Neural crest cell (in vitro differentiated cells): ENCODE measurements around the gene YY1AP1. TPM values are rescaled to one million over a fixed set of nuclear protein-coding genes. Genes with fewer than 3 reads are reported as not detected.
"Not testable (repeated sequence)": the region's sequence is repeated elsewhere in the genome, so short reads cannot be mapped to it uniquely, and the experiment has no call there.

ENCODE experiments used
- DNase-seq: peaks from one replicate; pipeline ENCODE4 v3.0.0; 2021; ENCODE audit warnings: low read depth, mixed read lengths, low spot score
- H3K27ac Mint-ChIP-seq: one replicate; pipeline ENCODE4 v1.8.0; 2021; ENCODE audit warnings: mild to moderate bottlenecking, mixed read lengths; ENCODE audit not compliant: unreplicated experiment
- H3K27me3 Mint-ChIP-seq: 2 replicates; pipeline ENCODE4 v1.8.0; 2021; ENCODE audit warnings: low read depth, mild to moderate bottlenecking, mixed read lengths
- H3K36me3 Mint-ChIP-seq: 2 replicates; pipeline ENCODE4 v1.8.0; 2021; ENCODE audit warnings: low read depth, mild to moderate bottlenecking, mixed read lengths
- H3K4me1 Mint-ChIP-seq: 2 replicates; pipeline ENCODE4 v1.8.0; 2021; ENCODE audit warnings: mixed read lengths
- H3K4me3 Mint-ChIP-seq: one replicate; pipeline ENCODE4 v1.8.0; 2021; ENCODE audit warnings: mild to moderate bottlenecking, mixed read lengths
- H3K9me3 Mint-ChIP-seq: 2 replicates; pipeline ENCODE4 v1.8.0; 2021; ENCODE audit warnings: mixed read lengths
- total RNA-seq: library from RNA; stranded (reverse); gene quantifications from 2 replicates; pipeline ENCODE4 v1.2.1, GENCODE V29; 2021
- TF ChIP-seq, protein P1 (sequence below): fragments of 200-600 bp; sonication (generic); conservative IDR thresholded peaks from 2 replicates; pipeline ENCODE4 v1.5.0; 2021; ENCODE audit warnings: antibody characterized with exemption, mild to moderate bottlenecking

Gene YY1AP1
- total RNA-seq, 1 donor from 2014 or later = 54.5 TPM

DNA sequence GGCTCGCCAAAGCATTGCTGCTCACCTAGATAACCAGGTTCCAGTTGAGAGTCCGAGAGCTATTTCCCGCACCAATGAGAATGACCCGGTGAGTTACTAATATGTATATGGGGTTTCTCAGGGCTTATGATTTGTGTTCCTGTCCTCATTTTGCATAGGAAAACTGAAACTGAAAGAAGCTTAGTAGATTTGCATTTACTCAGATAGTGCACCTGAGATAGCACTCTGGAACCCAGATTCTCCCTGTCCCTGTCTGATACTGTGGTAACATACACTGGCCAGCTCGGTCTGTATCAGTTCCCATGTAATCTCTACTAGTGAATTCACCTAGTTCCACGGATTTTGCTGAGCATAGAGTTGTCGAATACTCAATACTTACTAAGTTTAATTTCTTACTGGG is 28.5 kb upstream of the YY1AP1 start:
- Mint-ChIP-seq H3K9me3 (no peaks in the 10 kb centered on the region), H3K4me1 (peaks cover 4% of the 10 kb centered on the region), H3K27ac (no peak overlapping the region), H3K4me3 (no peak overlapping the region), H3K27me3 (no peaks in the 10 kb centered on the region), H3K36me3 (peaks cover 6% of the 10 kb centered on the region)
- TF ChIP-seq, protein P1, sequence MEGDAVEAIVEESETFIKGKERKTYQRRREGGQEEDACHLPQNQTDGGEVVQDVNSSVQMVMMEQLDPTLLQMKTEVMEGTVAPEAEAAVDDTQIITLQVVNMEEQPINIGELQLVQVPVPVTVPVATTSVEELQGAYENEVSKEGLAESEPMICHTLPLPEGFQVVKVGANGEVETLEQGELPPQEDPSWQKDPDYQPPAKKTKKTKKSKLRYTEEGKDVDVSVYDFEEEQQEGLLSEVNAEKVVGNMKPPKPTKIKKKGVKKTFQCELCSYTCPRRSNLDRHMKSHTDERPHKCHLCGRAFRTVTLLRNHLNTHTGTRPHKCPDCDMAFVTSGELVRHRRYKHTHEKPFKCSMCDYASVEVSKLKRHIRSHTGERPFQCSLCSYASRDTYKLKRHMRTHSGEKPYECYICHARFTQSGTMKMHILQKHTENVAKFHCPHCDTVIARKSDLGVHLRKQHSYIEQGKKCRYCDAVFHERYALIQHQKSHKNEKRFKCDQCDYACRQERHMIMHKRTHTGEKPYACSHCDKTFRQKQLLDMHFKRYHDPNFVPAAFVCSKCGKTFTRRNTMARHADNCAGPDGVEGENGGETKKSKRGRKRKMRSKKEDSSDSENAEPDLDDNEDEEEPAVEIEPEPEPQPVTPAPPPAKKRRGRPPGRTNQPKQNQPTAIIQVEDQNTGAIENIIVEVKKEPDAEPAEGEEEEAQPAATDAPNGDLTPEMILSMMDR = no peak
- no peak for DNase-seq

DNA sequence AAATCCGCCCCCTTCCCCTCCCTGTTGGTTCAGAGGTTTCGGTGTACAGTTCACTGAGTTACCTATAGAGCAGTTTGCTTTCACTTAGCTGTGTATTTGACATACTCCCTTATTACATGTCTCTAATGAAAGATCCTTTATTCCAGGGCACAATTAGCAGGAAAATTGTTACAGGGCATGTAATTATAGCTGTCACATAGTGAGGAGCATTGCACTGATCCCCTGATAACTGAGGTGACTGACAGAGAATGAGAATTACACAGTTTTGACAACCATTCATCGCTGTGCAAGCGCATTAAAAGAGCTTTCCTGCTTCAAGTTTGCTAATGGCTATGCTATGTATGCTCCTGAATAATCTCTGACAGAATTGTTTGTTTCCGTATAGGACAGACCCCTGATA is 27.2 kb upstream of the YY1AP1 start:
- H3K36me3 Mint-ChIP-seq = peaks cover 9% of the 10 kb centered on the region
- H3K27me3 Mint-ChIP-seq = no peaks in the 10 kb centered on the region
- no peak overlapping the region for H3K27ac Mint-ChIP-seq
- no peak overlapping the region for H3K4me3 Mint-ChIP-seq
- H3K4me1 Mint-ChIP-seq = peaks cover 4% of the 10 kb centered on the region
- TF ChIP-seq, protein P1 = no peak
- no peaks in the 10 kb centered on the region for H3K9me3 Mint-ChIP-seq
- DNase-seq = no peak

DNA sequence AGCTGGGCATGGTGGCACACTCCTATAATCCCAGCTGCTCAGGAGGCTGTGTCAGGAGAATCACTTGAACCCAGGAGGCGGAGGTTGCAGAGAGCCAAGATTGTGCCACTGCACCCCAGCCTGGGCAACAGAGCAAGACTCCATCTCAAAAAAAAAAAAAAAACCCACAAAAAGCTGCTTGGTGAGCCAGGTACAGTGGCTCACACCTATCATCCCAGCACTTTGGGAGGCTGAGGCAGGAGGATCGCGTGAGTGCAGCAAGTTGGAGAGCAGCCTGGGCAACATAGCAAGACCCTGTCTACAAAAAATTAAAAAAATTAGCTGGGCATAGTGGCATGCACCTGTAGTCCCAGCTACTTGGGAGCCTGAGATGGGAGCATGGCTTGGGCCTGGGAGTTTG is 26.5 kb upstream of the YY1AP1 start:
- H3K27ac Mint-ChIP-seq, H3K27me3 Mint-ChIP-seq, H3K9me3 Mint-ChIP-seq, H3K4me1 Mint-ChIP-seq, H3K4me3 Mint-ChIP-seq, DNase-seq: not testable (repeated sequence)
- H3K36me3 Mint-ChIP-seq = peaks cover 13% of the 10 kb centered on the region

DNA sequence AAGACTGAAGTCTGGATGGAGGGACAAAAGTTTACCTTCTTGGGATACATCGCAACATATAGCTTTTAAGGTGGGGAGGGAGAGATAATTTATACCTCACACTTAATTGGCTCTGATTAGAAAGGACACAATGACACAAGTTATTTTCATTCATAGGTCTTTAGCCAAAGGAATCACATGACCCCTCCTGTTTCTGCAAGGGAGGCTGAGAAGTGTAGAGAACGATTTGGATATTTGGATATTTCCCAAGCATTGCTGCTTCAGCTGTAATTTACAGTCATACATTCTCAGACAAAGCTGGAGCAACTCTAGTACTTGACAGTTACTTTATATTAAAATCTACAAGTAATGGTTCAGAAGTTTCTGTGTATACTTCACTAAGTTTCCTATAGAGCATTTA is 24.5 kb upstream of the YY1AP1 start:
- H3K36me3 Mint-ChIP-seq = peaks cover 20% of the 10 kb centered on the region
- no peaks in the 10 kb centered on the region for H3K4me1 Mint-ChIP-seq
- TF ChIP-seq, protein P1 = no peak
- no peak overlapping the region for H3K27ac Mint-ChIP-seq
- no peaks in the 10 kb centered on the region for H3K9me3 Mint-ChIP-seq
- H3K4me3 Mint-ChIP-seq = no peak overlapping the region
- DNase-seq = no peak
- H3K27me3 Mint-ChIP-seq = no peaks in the 10 kb centered on the region

DNA sequence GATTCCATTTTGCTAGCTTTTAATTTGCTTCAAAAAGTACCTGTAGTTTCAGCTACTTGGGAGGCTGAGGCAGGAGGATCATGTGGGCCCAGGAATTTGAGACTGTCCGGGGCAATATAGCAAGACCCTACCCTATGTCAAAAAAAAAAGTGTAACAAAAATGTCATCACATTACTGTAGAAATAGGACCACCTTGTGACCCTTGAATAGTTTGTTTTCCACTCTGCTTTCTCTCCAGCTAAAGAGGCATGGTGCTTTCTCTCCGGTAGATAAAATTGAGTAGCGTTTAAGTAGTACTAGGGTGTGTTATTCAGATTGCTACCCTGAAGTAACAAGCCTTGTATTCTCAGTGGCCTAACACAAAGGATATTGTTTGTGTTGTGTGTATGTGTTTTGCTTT is 24.1 kb upstream of the YY1AP1 start:
- H3K36me3 Mint-ChIP-seq = peaks cover 22% of the 10 kb centered on the region
- TF ChIP-seq, protein P1 = peak; percentile 32
- not testable (repeated sequence) for H3K4me3 Mint-ChIP-seq, H3K9me3 Mint-ChIP-seq, H3K4me1 Mint-ChIP-seq, DNase-seq, H3K27me3 Mint-ChIP-seq, H3K27ac Mint-ChIP-seq

DNA sequence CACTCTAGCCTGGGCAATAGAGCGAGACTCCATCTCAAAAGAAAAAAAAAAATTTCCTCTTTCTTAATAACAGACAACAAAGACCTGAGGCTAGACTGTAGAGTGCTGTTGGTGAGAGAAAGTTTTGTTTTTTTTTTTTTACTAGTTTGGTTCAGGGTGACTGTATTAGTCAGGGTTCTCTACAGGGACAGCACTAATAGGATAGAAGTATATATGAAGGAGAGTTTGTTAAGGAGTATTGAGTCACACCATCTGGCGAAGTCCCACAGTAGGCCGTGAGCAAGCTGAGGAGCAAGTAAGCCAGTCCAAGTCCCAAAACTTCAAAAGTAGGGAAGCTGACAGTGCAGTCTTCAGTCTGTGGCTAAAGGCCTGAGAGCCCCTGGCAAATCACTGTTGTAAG is 22.9 kb upstream of the YY1AP1 start:
- not testable (repeated sequence) for H3K27me3 Mint-ChIP-seq, H3K4me1 Mint-ChIP-seq, DNase-seq, H3K9me3 Mint-ChIP-seq, H3K4me3 Mint-ChIP-seq
- H3K27ac Mint-ChIP-seq = peak overlapping the region; percentile 50
- H3K36me3 Mint-ChIP-seq = peaks cover 25% of the 10 kb centered on the region

DNA sequence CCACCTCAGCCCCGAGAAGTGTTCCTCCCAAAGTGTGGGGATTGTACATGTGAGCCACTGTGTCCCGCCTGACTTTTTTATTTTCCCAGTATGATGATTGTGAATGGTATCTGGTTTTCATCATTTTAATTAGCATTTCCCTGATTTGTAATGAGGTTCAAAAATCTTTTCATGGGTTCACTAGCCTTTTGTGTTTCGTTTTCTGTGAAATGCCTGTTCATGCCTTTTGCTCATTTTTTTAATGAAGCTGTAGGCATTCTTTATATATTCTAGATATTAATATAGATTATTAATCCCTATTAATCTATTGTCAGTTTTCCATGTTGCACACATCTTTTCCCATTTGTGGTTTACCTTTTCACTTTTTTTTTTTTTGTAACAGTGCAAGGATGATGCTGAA is 20.8 kb upstream of the YY1AP1 start:
- no peak for DNase-seq
- Mint-ChIP-seq H3K4me1 (no peaks in the 10 kb centered on the region), H3K4me3 (no peak overlapping the region), H3K27ac (no peak overlapping the region), H3K27me3 (no peaks in the 10 kb centered on the region), H3K36me3 (peaks cover 21% of the 10 kb centered on the region), H3K9me3 (peaks cover 3% of the 10 kb centered on the region)
- TF ChIP-seq, protein P1 = no peak
